Measurements from ENCODE around the gene MC4R.
"Not testable (repeated sequence)": the region's sequence is repeated elsewhere in the genome, so short reads cannot be mapped to it uniquely, and the experiment has no call there.

Gene MC4R

DNA sequence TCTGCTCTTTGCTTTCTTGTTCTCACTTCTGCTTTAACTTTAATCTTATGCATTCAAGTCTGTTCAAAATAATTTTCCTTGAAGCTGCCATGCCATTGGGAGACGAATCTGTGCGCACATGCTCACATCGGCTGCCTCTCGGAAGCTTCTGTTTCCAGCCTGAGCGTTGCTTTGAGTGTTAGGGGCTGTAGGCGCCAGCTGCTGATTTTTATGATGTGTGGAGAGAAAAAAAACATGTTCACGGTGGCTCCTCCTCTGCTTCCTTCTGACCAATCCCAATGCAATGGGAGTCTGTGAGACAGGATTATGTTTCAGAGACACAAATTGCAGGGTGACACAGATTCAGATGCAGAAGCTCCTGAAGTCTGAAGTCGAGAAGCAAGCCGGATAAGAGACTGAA is at the start of gene MC4R:
MC4R (minus strand) TSS at position 180 of the 400 bp plus-strand sequence. CDS start 426 bp downstream, outside the sequence.
- TF ChIP-seq CTCF (conservative IDR thresholded peaks at IDR 0.05; ENCODE audit: control insufficient read depth, insufficient read depth, low read depth, low read length), result no peak
- no peak within 1 kb of the TSS for H3K4me3 ChIP-seq (ENCODE audit: control insufficient read depth, low read depth, low read length)
- peak; percentile 38 for DNase-seq (ENCODE audit: low read depth)

DNA sequence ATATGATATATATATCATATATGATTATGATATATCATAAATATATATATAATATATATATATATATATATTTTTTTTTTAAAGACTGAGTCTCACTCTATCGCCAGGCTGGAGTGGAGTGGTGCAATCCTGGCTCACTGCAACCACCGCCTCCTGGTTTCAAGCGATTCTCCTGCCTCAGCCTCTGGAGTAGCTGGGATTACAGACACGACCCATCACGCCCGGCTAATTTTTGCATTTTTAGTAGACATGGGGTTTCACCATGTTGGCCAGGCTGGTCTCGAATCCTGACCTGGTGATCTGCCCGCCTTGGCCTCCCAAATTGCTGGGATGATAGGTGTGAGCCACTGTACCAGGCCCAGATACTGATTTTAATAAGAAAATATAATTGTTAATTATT is 49.7 kb upstream of the MC4R start:
- not testable (repeated sequence) for H3K4me3 ChIP-seq (ENCODE audit: control insufficient read depth, low read depth, low read length); DNase-seq (ENCODE audit: low read depth)

DNA sequence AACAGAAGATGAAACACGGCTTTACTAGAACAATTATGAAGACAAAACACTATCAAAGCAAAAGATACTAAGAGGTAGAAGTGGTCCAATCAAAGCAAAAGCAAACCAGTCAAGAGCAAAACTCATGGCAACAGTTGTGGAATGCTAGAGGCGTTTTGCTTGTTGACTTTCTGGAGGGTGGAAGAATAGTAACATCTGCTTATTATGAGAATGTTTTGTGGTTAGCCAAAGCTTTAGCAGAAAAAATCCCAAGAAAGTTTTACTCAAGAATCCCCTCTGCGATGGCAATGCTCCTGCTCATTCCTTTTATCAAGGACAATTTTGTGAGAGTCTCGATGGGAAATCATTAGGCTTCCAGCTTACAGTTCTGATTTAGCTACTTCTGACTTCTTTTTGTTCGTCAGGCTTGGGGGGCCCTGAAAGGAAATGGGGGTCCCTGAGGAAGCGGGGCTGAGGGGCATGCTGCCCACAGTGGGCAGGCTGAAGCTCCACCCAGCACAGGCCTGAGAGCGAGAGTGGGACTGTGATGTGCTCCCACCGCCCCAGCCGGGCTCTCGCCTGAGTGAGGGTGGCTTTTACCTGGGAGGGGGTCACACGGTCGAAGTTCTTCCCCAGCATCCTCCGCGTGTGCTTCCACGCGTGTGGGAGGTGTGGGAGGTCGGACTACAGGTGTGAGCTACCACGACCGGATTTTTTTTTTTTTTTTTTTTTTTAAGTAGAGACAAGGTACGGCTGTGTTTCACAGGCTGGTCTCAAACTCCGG is 49.0 kb upstream of the MC4R start:
- no peak for DNase-seq (ENCODE audit: low read depth)
- H3K4me3 ChIP-seq (ENCODE audit: control insufficient read depth, low read depth, low read length), result no peak overlapping the region
- no peak for TF ChIP-seq CTCF (conservative IDR thresholded peaks at IDR 0.05; ENCODE audit: control insufficient read depth, insufficient read depth, low read depth, low read length)

- no peak for DNase-seq (ENCODE audit: low read depth)
- no peak overlapping the region for H3K4me3 ChIP-seq (ENCODE audit: control insufficient read depth, low read depth, low read length)
- no peak for TF ChIP-seq CTCF (conservative IDR thresholded peaks at IDR 0.05; ENCODE audit: control insufficient read depth, insufficient read depth, low read depth, low read length)
These were observed 45.4 kb upstream of the MC4R start for GRCh38 chr18:60417946-60418345.

DNA sequence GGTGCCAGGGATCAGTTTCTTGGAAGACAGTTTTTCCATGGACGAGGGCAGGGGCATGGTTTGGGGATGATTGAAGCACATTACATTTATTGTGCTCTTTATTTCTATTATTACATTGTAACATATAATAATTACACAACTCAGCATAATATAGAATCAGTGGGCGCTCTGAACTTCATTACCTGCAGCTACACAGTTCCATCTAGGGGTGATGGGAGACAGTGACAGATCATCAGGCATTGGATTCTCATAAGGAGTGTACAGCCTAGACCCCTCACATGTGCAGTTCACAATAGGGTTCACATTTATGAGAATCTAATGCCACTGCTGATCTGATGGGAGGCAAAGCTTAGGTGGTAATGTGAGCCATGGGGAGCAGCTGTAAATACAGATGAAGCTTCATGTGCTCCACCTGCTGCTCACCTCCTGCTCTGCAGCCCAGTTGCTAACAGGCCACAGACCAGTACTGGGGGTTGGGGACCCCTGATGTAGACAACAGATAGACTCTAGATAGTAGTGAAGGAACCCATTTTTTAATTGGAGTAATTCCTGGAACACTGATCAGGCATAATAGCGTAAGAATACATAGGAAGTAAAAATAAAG is 41.5 kb upstream of the MC4R start:
- no peak overlapping the region for H3K4me3 ChIP-seq (ENCODE audit: control insufficient read depth, low read depth, low read length)
- peak; percentile 29 for TF ChIP-seq CTCF (conservative IDR thresholded peaks at IDR 0.05; ENCODE audit: control insufficient read depth, insufficient read depth, low read depth, low read length)
- DNase-seq (ENCODE audit: low read depth), result peak; percentile 3

DNA sequence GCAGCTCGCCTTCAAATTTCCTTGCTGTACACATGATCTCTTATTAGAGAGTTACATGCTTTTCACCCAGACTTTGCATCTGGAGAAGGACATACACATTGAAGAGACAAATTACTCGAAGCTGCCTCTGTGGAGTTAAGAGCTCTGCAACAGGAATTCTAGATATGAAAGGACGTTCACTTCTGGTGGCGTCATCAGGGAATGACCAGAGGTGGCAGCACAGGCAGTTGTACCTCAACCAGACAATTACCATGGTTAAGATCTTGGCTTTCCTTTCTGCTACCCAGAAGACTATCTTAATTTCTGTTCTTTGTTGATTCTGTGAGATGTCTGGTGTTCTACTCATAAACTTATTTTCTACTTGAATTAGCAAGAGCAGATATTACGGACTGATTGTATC is 39.1 kb upstream of the MC4R start:
- no peak overlapping the region for H3K4me3 ChIP-seq (ENCODE audit: control insufficient read depth, low read depth, low read length)
- no peak for DNase-seq (ENCODE audit: low read depth)
- no peak for TF ChIP-seq CTCF (conservative IDR thresholded peaks at IDR 0.05; ENCODE audit: control insufficient read depth, insufficient read depth, low read depth, low read length)

DNA sequence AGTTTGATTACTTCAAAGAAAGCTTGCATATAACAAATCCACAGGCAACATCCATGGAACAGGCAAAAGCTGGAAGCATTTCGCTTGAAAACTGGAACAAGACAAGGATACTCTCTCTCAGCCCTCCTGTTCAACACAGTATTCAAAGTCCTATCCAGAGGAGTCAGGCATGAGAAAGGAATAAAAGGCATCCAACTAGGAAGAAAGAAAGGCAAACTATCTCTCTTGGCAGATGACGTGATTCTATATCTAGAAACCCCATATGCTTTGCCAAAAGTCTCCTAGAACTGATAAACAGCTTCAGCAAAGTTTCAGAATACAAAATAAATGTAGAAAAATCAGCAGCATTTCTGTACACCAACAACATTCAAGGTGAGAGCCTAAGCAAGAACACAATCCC is 34.1 kb upstream of the MC4R start:
- H3K4me3 ChIP-seq (ENCODE audit: control insufficient read depth, low read depth, low read length), result no peak overlapping the region
- TF ChIP-seq CTCF (conservative IDR thresholded peaks at IDR 0.05; ENCODE audit: control insufficient read depth, insufficient read depth, low read depth, low read length), result no peak
- no peak for DNase-seq (ENCODE audit: low read depth)
